HG02763 (cell line): ENCODE results near the gene UBE2V1.
"Not testable (repeated sequence)": the region's sequence is repeated elsewhere in the genome, so short reads cannot be mapped to it uniquely, and the experiment has no call there.

Experiments used
- ATAC-seq: cut with Tn5 transposase; IDR thresholded peaks from one replicate; pipeline ENCODE4 v1.9.1; 2021; ENCODE audit warnings: mild to moderate bottlenecking, moderate library complexity; ENCODE audit not compliant: unreplicated experiment

Gene UBE2V1

GRCh38 chr20:50115591-50116367 is 2.8 kb upstream of the UBE2V1 start:
- ATAC-seq = peak; percentile 71

- ATAC-seq = no peak
Measured at GRCh38 chr20:50115041-50115512, 2.1 kb upstream of the UBE2V1 start.

DNA sequence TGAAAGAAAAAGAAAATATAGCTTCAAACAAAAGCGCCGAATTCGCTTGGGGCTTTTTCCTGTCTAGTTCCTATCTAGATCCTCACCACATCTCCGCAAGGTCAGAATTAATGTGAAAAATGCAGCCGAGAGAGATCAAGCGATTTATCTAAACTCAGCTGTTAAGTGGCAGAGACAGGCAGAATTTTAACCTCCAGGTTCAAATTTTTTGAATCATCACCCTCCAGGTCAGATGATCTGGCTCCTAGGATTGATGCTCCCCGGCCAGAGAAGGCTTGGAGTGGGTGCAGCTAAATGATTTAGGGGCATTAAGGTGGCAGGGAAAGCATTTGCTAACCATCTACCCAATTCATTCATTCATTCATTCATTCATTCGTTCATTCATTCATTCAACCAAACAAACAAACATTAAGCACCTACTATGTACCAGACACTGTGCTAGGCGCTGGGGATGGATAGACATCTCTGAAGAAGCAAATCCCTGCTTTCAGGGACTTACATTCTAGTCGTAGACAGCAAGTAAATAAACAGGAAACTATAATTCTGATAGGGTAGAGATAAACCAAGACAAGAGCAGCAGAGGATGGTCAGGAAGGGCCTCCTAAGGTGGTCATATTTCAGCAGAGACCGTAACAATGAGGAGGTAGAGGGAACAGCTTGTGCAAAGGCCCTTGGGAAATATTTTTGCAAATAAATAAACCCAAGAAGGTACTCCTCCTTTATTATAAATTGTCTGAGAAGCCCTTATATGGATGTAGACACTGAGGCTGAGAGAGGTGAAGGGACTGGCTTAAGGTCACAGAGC is 672 bp upstream of the UBE2V1 start:
- ATAC-seq = no peak

- ATAC-seq = no peak
Measured at GRCh38 chr20:50111829-50112495, 988 bp downstream of the UBE2V1 start.

DNA sequence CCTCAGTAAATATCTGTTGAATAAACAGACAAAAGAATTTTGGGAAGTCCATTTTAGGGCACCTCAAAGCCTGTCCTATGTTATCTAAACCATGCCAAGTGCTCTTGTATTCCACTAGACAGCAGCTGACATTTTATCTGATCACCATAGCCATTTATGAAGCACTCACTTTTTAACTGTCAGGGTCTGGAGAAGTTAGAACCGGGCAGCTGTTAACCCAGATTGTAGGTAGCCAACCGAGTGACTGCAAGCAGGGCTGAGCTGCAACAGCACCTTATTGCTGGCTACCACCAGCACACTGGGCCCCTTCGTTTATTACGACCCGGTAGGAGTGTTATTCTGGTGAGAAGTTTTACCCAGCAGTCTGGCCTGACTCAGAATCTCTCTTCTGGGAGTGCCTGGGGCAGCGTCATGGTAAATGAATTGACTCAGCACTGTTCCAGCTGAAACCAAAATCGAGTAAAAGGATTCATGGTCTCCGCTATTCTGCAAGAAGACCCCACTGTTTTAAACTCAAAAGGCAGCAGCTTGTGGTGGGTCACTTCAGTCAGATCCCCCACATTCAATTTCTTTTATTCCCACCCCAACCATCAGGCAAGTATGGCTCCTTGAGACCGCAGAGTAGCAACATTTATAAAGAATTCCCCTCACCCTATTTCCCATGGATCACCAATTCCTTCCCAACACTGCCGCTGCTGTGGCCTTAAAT is 1.7 kb downstream of the UBE2V1 start:
- no peak for ATAC-seq

GRCh38 chr20:50110141-50111047 is 2.6 kb downstream of the UBE2V1 start:
- no peak for ATAC-seq

DNA sequence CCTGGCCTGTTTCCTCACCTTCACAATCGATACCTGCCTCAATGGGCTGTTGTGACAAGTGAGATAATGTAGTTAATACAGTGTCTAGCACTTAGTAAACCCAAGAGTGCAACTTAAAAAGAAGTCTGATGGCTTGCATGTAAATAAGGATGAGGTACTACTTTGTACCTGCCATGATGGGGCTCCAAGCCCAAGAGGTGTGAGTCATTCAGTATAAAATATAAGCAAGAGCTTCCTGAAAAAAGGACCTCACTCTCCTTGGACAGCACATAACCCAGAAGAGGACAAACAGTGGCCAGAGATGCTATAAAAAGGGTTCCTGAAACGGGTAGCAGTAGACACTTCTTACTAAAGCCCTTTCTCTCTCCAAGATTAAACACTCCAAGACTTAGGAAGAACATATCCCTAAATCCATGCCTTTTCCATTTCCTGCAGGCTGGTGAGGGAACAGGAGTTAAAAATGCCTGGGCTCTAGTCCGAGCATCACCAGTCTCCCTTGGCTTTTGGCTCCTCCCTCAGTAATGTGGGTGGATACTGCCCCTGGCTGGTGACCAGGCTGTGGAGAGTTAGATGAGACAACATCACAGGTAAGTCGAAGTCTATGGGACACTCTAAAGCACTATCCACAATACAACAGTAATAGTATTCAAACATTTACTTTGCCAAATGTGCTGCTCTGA is 4.3 kb downstream of the UBE2V1 start:
- no peak for ATAC-seq

DNA sequence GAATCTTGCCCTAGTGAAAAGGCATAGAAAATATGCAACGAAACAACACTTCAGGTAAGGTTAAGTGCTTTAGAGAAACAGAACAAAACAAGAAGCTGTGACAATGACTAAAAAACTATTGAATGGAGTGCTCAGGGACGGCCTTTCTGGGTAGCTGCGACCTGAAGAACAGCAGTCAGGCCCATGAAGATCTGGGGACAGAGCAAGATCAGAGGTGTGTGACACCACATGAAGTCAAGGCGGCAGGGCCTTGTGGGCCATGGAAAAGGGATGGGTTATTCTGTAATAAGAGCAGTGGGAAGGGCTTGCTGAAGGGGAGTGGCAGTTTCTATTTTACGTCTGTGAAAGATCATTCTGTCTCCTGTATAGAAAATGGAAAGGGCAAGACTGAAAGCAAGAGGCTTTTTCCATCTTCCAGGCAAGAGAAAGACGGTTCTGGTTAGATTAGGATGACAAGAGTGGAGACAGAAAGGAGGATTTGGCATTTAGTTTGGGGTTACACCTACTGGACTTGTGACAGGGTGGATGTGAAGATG is 5.1 kb downstream of the UBE2V1 start:
- no peak for ATAC-seq

- no peak for ATAC-seq
Measured at GRCh38 chr20:50107086-50107660, 5.8 kb downstream of the UBE2V1 start.

DNA sequence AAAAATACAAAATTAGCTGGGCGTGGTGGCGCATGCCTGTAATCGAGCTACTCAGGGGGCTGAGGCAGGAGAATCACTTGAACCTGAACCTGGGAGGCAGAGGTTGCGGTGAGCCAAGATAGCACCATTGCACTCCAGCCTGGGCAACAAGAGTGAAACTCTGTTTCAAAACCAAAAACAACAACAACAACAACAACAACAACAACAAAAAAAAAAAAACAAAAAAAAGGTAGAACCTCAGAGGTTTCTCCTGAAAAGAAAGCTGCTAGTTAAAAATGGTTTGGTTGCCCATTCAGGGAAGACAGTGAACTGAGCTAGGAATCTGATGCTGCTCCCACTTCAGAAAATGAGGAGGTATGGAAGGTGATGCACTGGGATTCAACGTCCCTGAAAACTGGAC is 6.3 kb downstream of the UBE2V1 start:
- not testable (repeated sequence) for ATAC-seq

DNA sequence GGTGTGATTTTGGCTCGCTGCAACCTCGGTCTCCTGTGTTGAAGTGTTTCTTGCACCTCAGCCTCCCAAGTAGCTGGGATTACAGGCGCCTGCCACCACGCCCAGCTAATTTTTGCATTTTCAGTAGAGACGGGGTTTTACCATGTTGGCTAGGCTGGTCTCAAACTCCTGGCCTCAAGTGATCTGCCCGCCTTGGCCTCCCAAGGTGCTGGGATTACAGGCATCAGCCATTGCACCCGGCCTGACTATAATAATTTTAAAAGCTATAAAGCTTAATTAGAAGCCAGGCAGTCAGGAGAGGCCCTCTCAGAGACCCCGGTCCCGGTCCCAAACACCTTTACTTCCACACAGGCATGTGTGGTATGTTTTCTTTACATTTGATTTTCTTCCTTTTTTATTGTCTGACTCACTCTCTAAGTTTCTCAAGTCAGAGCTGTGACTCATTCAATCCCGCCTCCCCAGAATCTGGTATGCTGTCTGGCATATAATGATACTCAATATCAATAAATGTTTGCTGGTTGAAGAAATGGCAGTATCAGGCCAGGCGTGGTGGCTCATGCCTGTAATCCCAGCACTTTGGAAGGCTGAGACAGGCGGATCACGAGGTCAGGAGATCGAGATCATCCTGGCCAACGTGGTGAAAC is 9.4 kb downstream of the UBE2V1 start:
- not testable (repeated sequence) for ATAC-seq

GRCh38 chr20:50102551-50102950 is 10.4 kb downstream of the UBE2V1 start:
- ATAC-seq = not testable (repeated sequence)

GRCh38 chr20:50101887-50102286 is 11.1 kb downstream of the UBE2V1 start:
- ATAC-seq = no peak

DNA sequence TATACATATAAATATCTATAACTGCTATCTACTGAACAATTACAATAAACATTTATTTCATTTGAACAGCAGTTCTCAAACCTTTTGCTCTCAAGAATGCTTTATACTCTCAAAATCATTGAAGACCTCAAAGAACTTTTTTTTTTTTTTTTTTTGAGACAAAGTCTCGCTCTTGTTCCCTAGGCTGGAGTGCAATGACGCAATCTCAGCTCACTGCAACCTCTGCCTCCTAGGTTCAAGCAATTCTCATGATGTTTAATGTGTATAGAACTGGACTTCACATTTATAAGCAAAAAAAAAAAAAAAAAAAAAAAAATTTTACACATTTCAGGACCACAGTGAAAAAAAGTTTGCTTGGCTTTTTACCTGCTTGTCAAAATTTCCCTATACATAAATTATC is 11.7 kb downstream of the UBE2V1 start:
- no peak for ATAC-seq

GRCh38 chr20:50100552-50100951 is 12.4 kb downstream of the UBE2V1 start:
- no peak for ATAC-seq

- ATAC-seq = no peak
Measured at GRCh38 chr20:50099565-50099991, 13.4 kb downstream of the UBE2V1 start.

DNA sequence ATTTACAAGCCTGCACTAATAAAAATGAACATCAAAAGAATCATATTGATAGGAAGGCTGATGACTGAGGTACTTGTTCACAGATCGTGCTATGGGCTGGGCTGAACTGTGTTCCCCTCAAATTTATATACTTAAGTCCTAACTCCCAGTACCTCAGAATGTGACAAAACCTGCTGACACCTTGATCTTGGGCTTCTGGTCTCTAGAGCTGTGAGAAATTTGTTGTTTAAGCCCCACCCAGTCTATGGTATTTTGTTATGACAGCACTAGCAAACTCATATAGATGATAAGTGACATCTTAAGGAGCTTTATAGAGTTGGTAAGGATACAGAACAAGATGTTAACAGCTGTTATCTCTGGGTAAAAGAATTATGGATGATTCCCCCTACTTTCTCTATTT is 13.8 kb downstream of the UBE2V1 start:
- no peak for ATAC-seq

DNA sequence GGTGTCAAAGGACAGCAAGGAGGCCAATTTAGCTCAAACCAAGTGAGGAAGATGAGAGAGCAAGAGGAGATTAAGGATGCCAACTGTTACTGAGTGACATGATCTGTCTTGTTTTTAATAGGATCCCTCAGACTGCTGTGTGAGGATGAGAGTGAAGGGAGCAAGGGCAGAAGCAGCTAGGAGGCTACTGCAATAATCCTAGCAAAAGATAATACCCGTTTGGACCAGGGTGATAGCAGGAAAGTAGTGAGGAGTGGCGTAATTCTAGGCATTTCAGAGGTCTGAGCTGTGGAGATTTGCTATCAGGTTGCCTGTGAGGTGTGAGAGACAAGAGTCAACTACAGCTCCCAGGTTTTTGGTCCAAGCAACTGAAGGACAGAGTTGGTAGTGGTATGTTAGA is 14.7 kb downstream of the UBE2V1 start:
- no peak for ATAC-seq
